ENCODE measurements around the gene SCARF1.

SCARF1 gene

DNA sequence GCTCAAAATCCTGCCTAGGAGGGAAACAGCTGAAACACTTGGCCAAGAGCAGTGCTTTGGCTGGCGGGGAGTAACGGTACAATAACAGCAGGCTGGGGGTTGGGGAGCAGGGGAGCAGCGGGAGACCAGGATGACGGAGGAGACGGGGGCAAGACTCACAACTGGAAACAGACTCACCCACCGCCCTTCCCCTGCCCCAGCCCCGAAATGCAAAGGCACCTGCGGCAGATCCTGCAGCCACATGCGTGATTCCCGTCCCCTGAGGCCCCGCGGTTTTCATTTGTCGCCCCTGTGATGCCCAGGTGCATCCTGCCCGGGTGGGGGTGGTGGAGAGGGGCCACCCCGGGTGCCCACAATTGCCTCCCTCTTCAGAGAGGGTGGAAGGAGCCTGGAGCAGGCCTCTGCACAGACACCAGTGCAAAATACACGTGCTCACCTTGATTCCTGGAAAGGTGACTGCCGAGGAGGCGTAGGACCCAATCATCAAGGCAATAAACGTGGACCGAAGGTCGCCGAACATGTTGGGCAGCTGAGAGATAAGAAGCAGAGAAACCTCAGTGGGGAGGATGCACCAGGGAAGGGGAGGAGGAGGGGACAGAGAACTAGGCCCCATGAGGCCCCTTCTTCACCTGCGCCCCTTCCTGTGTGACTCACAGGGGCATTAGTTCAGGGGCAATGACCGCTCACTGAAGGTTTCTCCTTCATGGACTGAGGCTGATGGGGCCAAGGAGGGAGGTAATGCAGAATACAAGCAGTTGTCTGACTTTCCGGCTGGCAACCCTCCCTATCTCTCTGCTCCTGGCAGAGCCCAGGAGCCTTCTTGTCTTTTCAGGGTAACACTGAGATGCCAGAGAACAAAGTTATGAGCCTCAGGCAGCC is 52.5 kb downstream of the SCARF1 start:
- DNase-seq = no peak

GRCh38 chr17:1591474-1592090 is 54.0 kb downstream of the SCARF1 start:
- DNase-seq = no peak

GRCh38 chr17:1590747-1591473 is 54.6 kb downstream of the SCARF1 start:
- no peak for DNase-seq

DNA sequence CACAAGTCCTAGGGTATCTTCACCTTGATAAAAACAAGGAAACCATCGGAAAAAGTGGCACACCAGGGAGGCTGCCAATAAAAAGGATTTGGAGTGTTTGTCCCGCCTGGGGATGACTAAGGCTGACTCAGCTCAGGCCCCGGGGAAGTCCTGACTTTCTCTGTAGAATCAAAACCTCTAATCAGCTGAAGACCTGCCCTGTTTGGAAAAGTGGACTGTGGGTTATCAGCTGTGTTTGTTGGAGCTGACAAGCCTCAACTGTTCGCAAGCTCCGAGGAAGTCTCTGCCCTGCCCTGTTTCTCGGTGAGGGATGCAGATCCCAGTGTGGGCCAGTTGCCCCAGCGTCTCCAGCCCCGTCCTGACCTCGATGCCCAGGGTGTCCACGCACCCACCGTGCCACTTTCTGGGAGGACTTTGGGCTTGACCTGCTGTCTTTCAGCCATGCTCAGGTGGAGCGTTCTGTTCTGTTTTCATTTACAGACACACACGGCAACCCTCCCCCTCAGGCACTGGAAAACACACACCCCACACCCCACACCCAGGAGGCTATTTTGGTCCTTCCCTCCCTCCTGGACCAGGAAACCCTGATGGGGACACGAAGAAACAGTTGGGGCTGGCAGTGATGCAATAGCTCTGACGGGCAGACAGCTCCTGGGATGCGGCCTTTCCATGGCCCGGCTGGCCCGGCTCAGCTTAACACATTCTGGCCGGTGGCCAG is 55.3 kb downstream of the SCARF1 start:
- no peak for DNase-seq

DNA sequence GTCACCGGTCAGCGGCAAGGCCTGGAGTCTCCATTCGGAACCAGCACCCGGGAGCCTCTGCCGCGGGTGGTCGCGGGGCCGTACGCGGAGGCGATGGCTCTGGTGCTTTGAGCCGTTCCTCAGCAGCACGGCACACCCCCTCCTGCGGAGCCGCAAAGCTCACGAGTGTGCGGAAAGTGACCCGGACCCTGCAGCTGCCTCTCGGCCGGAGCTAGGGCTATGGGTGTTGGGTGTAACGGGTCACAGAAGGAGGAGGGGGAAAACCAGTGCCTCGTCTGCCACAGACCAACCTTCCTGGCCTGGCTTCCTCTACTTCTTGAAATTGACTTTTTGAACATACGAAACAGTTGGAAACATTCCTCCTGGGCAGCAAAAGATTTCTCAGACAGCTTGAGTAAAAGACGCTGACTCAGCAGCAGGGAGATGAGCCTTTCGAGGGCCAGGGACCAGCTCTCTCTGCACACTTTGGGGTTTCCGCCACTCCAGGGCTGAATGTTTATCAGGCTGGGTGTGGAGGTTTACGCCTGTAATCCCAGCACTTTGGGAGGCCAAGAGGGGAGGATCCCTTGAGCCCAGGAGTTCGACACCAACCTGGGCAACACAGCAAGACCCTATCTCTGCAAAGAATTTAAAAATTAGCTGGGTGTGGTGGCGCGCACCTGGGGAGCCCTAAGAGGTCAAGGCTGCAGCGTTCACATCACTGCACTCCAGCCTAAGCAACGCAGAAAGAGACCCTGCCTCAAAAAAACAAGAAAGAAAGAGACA is 56.5 kb downstream of the SCARF1 start:
- no peak for DNase-seq

DNA sequence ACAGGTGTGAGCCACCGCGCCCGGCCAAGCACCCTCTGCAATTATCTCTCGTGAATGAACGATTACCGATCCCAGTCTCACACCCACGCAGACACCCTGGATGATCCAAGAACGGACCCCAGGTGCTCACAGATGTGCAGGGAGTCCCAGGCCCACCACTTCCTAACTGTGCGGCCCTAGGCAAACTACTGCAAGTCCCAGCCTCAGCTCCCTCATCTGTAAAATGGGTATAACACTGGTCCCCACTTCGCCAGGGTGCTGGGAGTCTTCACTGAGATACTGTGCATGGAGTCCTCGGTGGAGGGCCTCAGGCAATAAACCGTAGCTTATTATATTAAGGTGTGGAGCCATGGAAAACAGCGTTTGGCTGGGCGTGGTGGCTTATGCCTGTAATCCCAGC is 61.4 kb downstream of the SCARF1 start:
- no peak for DNase-seq

Data from activated CD4-positive, alpha-beta T cell treated with anti-CD3 and anti-CD28 coated beads, Interleukin-2, amount 50 U/mL, for 1 hour (primary cell).